Heart left ventricle (tissue), 16 donors: ENCODE results near the gene OR6Q1. TPM values are rescaled to one million over a fixed set of nuclear protein-coding genes. Genes with fewer than 3 reads are reported as not detected.
A peak's percentile ranks its signal among the peaks of the same experiment; 100 is the strongest.
"Not testable (repeated sequence)": the region's sequence is repeated elsewhere in the genome, so short reads cannot be mapped to it uniquely, and the experiment has no call there.

Experiments
- ATAC-seq, 4 donors: fragments of 200-7000 bp; cut with Tn5 transposase; one replicate each; pipeline ENCODE4 v1.9.1; 2020 to 2022; ENCODE audit warnings: moderate library complexity in 4 of 4, mild to moderate bottlenecking in 3 of 4, moderate number of reproducible peaks in 1 of 4
- DNase-seq, 5 donors: peaks; one replicate each; pipeline ENCODE4 v3.0.0-alpha.2; 2020
- H3K27ac ChIP-seq, 12 donors: fragments of 200-600 bp; sonication (generic) in 4 of 12; one replicate each; pipeline versions ENCODE4 v1.5.0 to v1.8.0; 2016 to 2022; ENCODE audit warnings: mild to moderate bottlenecking in 2 of 12
- H3K27me3 ChIP-seq, 9 donors: fragments of 200-600 bp; sonication (generic) in 2 of 9; one replicate each; pipeline versions ENCODE4 v1.5.1 to v1.8.0; 2016 to 2022; ENCODE audit warnings: mild to moderate bottlenecking in 3 of 9
- H3K36me3 ChIP-seq, 9 donors: fragments of 200-600 bp; sonication (generic) in 2 of 9; one replicate each; pipeline versions ENCODE4 v1.5.0 to v1.8.0; 2018 to 2022; ENCODE audit warnings: mild to moderate bottlenecking in 2 of 9
- H3K4me1 ChIP-seq, 12 donors: fragments of 200-600 bp; sonication (generic) in 4 of 12; one replicate each; pipeline versions ENCODE4 v1.5.0 to v1.8.0; 2016 to 2022; ENCODE audit warnings: mild to moderate bottlenecking in 3 of 12
- H3K4me3 ChIP-seq, 12 donors: fragments of 200-600 bp; sonication (generic) in 4 of 12; one replicate each; pipeline versions ENCODE4 v1.5.0 to v1.8.0; 2017 to 2022; ENCODE audit warnings: mild to moderate bottlenecking in 9 of 12, moderate library complexity in 4 of 12
- H3K9me3 ChIP-seq, 12 donors: fragments of 200-600 bp; sonication (generic) in 4 of 12; one replicate each; pipeline versions ENCODE4 v1.5.0 to v1.8.0; 2016 to 2022; ENCODE audit warnings: mild to moderate bottlenecking in 1 of 12
- POLR2A ChIP-seq, 2 donors: fragments of 450-650 bp; IDR thresholded peaks; one replicate each; pipeline ENCODE4 v1.6.1; 2017; ENCODE audit warnings: antibody characterized with exemption in 2 of 2, mild to moderate bottlenecking in 2 of 2, moderate library complexity in 2 of 2
- WGBS, 4 donors: extraction: QIAGEN DNeasy Blood & Tissue Kit in 2 of 4; methylation state at CpG; one replicate each; pipeline versions ENCODE4 v1.1.5 to v1.1.7; 2013 to 2018; 5-methylcytosine and 5-hydroxymethylcytosine counted together
- intact Hi-C, 10 donors: fragments of 100-400 bp; cut with DNase I; formaldehyde crosslinking; loops; one replicate each; pipeline versions ENCODE4 v1.11.1 to v1.14.2; 2022
- long read RNA-seq, 3 donors: library from polyadenylated mRNA; unstranded; transcript quantifications; one replicate each; pipeline ENCODE4 v2.0.0, GENCODE V29; 2020 to 2021
- polyA plus RNA-seq, 2 donors: library from polyadenylated mRNA; stranded (reverse); fragments of 200-250 nt; gene quantifications; one replicate each; pipeline ENCODE4 v1.2.3, GENCODE V29; 2013
- total RNA-seq, 9 donors: library from RNA; depleted of rRNA in 2 of 9; stranded (reverse); fragments of >200 nt in 2 of 9; fragmentation: NEBNext Ultra II Directional in 3 of 9; extraction: Animal tissue kit (Norgen Biotek cat#: 25700) in 3 of 9; gene quantifications; one replicate each; pipeline versions ENCODE4 v1.1.0 to v1.2.4, GENCODE V29; 2016 to 2023
- TF ChIP-seq, protein P1 (sequence below), 12 donors: fragments of 200-600 bp; sonication (generic) in 4 of 12; IDR thresholded peaks; one replicate each; pipeline versions ENCODE4 v1.5.0 to v1.8.0; 2018 to 2022; ENCODE audit warnings: antibody characterized with exemption in 12 of 12, mild to moderate bottlenecking in 5 of 12
- donor health status: ischemic (EF 13 %, LVEDD 7.1; RV severe dilation, severe dysfunction).
- donor health status: healthy with polysubstance abuse.
- donor health status: DM: no; HTN: yes; CAD: no.
- donor health status: DM: no; HTN: no; CAD: no.
- donor health status: ischemic (EF 25% LVEDD 6.9; RV normal size, moderate dysfunction).
- donor health status: ischemic (EF 25% LVEDD 5.7; RV mildly dilated, moderate dysfunction).
- donor health status: healthy.
- donor health status: DM: yes; HTN: yes; CAD: no.
- donor health status: ischemic (EF 35%, LVEDD 5.7; RV mildly dilated, moderate dysfunction).
- donor health status: nonischemic (EF 11% LVEDD 7.7; RV severe dilation, severe dysfunction).
- donor health status: DM: yes; HTN: yes; CAD: no.
- donor health status: PGD.
- donor health status: ischemic (EF 29% LVEDD 5.4; RV normal size, mild dysfunction).
- donor health status: nonischemic (EF 23%, LVEDD 6.1; RV moderate dilation, normal function).

OR6Q1 gene, protein sequence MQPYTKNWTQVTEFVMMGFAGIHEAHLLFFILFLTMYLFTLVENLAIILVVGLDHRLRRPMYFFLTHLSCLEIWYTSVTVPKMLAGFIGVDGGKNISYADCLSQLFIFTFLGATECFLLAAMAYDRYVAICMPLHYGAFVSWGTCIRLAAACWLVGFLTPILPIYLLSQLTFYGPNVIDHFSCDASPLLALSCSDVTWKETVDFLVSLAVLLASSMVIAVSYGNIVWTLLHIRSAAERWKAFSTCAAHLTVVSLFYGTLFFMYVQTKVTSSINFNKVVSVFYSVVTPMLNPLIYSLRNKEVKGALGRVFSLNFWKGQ
- total RNA-seq = not detected
- not detected for polyA plus RNA-seq
- long read RNA-seq, donor 1 = 0 reads
- long read RNA-seq, donor 2 = 0 reads
- long read RNA-seq, donor 3 = 0 reads

DNA sequence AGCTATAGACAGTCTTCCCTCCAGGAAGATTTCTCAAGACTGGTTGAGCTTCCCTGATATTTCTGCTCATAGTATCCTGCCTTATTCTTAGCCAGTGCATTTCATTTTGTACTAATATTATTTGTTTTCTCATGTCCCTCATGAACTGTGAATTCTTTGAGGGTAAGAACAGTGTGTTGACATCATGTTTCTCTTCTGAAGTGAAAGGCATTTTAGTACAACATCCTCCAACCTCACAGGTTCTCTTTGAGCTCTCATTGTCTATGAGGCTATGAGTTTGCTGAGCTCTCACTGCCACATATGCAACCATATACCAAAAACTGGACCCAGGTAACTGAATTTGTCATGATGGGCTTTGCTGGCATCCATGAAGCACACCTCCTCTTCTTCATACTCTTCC lies at the start of gene OR6Q1:
Gene OR6Q1 (plus strand): TSS at position 301 of the 400 bp plus-strand sequence. CDS start 0 bp downstream, at position 301.
- H3K27ac ChIP-seq = peak within 1 kb of the TSS in 1 of 12 donors; percentile 16
- ATAC-seq = no peak
- no peak for DNase-seq
- H3K36me3 ChIP-seq = no peaks in the 10 kb centered on the region
- H3K4me1 ChIP-seq = peaks cover 0 to 15% (median 7%) of the 10 kb centered on the region in 12 donors
- no peaks in the 10 kb centered on the region for H3K27me3 ChIP-seq
- no peak for TF ChIP-seq POLR2A (IDR thresholded peaks at IDR 0.05)
- TF ChIP-seq, protein P1, sequence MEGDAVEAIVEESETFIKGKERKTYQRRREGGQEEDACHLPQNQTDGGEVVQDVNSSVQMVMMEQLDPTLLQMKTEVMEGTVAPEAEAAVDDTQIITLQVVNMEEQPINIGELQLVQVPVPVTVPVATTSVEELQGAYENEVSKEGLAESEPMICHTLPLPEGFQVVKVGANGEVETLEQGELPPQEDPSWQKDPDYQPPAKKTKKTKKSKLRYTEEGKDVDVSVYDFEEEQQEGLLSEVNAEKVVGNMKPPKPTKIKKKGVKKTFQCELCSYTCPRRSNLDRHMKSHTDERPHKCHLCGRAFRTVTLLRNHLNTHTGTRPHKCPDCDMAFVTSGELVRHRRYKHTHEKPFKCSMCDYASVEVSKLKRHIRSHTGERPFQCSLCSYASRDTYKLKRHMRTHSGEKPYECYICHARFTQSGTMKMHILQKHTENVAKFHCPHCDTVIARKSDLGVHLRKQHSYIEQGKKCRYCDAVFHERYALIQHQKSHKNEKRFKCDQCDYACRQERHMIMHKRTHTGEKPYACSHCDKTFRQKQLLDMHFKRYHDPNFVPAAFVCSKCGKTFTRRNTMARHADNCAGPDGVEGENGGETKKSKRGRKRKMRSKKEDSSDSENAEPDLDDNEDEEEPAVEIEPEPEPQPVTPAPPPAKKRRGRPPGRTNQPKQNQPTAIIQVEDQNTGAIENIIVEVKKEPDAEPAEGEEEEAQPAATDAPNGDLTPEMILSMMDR (IDR thresholded peaks at IDR 0.05) = no peak
- H3K9me3 ChIP-seq = peaks cover 0 to 8% (median 0%) of the 10 kb centered on the region in 12 donors
- intact Hi-C loops = loop anchor here in 1 of 10 donors (10.0 kb wide), 1 partner anchor 254 kb away; no protein-coding TSS in a partner anchor
- H3K4me3 ChIP-seq = no peak within 1 kb of the TSS

DNA sequence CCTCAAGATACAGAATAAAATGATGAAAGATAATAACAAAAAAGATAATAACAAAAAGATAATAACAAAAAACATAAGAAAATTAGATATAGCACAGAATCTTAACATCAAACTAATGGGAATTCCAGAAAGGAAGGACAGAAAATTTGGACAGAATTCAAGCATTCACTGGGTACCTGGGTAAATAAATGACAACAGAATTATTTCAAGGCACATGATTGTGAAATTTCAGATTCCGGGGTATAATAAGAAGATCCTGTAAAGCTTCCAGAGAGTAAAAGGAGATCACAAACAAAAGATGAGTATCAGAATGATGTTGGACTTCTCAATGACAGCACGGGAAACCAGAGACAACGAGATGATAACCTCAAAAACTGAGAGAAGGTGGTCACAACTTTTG lies 49.2 kb upstream of the OR6Q1 start:
- no peak for DNase-seq
- Histone ChIP-seq H3K27me3 (no peaks in the 10 kb centered on the region), H3K27ac (no peak overlapping the region)

DNA sequence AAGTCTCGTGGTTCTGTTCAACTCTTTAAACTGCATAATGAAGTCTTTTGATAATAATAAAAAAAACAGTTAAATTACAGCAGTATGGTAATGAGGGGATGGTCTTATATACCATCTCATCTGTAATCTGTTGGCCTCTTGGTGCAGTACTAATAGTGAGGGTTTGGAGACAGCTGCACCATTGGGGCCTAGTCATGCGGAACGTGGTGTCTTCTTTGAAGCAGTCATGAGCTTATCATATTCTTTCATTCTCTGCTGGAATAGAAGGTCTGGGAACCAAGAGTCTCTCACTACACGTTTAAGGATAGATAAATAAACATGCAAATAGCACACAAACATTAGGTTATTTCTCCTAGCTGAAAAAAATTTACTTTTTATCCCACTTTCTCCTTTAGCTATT lies 48.0 kb upstream of the OR6Q1 start:
- Histone ChIP-seq H3K27me3 (no peaks in the 10 kb centered on the region), H3K4me3 (no peak overlapping the region), H3K4me1 (peaks cover 0 to 10% (median 0%) of the 10 kb centered on the region in 12 donors), H3K36me3 (no peaks in the 10 kb centered on the region), H3K27ac (no peak overlapping the region), H3K9me3 (peaks cover 0 to 11% (median 0%) of the 10 kb centered on the region in 12 donors)
- intact Hi-C loops = no loop called here
- ATAC-seq (no peak), DNase-seq (no peak)
- no peak for TF ChIP-seq POLR2A (IDR thresholded peaks at IDR 0.05)
- WGBS, 4 donors = 67 to 70% (median 68%) methylated on average over 4 of the region's 4 CpGs

More for the DNA sequence above, 49.2 kb upstream of the OR6Q1 start:
- Histone ChIP-seq H3K4me3 (no peak overlapping the region), H3K4me1 (peaks cover 0 to 10% (median 0%) of the 10 kb centered on the region in 12 donors), H3K9me3 (no peaks in the 10 kb centered on the region), H3K36me3 (no peaks in the 10 kb centered on the region)
- 60 to 69% (median 66%) methylated on average over 3 of the region's 3 CpGs for WGBS, 4 donors
- TF ChIP-seq, protein P1 (IDR thresholded peaks at IDR 0.05) = no peak
- no peak for TF ChIP-seq POLR2A (IDR thresholded peaks at IDR 0.05)
- ATAC-seq = no peak
- intact Hi-C loops = no loop called here

DNA sequence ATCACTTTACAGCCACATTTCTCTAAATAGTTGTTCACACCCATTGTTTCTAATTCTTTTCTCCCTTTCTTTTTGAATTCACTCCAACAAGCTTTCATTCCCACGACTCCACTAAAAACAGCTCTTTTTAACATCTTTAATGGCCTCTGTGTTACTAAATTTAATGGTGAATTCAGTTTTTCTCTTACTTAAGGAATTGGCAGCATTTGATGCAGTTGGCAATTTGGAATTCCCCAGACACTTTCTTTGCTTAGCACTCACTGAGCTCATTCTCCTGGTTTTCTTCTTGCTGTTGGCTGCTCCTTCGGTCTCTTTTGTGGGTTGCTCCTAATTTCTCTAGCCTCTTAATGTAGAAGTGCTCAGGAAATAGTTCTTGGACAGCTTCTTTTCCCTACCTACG lies 47.6 kb upstream of the OR6Q1 start:
- Histone ChIP-seq H3K4me3 (no peak overlapping the region), H3K9me3 (peaks cover 0 to 13% (median 0%) of the 10 kb centered on the region in 12 donors), H3K27me3 (no peaks in the 10 kb centered on the region), H3K36me3 (no peaks in the 10 kb centered on the region), H3K4me1 (peaks cover 0 to 10% (median 0%) of the 10 kb centered on the region in 12 donors), H3K27ac (peak overlapping the region in 1 of 12 donors; percentile 27)
- no peak for TF ChIP-seq POLR2A (IDR thresholded peaks at IDR 0.05)
- TF ChIP-seq, protein P1 (IDR thresholded peaks at IDR 0.05) = no peak
- ATAC-seq (no peak), DNase-seq (no peak)
- 45 to 55% (median 47%) methylated on average over 3 of the region's 3 CpGs for WGBS, 4 donors
- intact Hi-C loops = no loop called here

DNA sequence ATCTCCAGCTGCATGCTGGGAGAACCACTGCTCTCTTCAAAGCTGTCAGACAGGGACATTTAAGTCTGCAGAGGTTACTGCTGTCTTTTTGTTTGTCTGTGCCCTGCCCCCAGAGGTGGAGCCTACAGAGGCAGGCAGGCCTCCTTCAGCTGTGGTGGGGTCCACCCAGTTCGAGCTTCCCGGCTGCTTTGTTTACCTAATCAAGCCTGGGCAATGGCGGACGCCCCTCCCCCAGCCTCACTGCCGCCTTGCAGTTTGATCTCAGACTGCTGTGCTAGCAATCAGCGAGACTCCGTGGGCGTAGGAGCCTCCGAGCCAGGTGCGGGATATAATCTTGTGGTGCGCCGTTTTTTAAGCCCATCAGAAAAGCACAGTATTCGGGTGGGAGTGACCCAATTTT lies 31.2 kb upstream of the OR6Q1 start:
- intact Hi-C loops, DNase-seq: not testable (repeated sequence)

DNA sequence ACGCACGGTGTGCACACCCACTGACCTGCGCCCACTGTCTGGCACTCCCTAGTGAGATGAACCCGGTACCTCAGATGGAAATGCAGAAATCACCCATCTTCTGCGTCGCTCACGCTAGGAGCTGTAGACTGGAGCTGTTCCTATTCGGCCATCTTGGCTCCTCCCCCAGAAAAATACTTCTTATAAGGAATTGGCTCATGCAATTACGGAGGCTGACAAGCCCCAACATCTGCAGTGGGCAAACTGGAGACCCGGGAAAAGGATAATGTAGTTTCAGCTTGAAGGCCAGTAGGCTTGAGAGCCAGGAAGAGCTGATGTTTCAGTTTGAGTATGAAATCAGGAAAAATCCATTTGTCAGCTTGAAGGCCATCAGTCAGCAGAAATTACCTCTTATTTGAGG lies 30.7 kb upstream of the OR6Q1 start:
- not testable (repeated sequence) for H3K9me3 ChIP-seq, H3K27me3 ChIP-seq, DNase-seq, ATAC-seq, H3K4me3 ChIP-seq, H3K27ac ChIP-seq, H3K36me3 ChIP-seq
- H3K4me1 ChIP-seq = peaks cover 0 to 20% (median 3%) of the 10 kb centered on the region in 12 donors
- 92 to 95% (median 94%) methylated on average over 6 to 10 of the region's 10 CpGs for WGBS, 4 donors
- intact Hi-C loops = loop anchor here in 2 of 10 donors (5.0 kb wide), 1 partner anchor 63 kb away; no protein-coding TSS in a partner anchor

More for the DNA sequence above, 31.2 kb upstream of the OR6Q1 start:
- ATAC-seq, H3K9me3 ChIP-seq, H3K36me3 ChIP-seq, H3K4me3 ChIP-seq, H3K27me3 ChIP-seq, H3K27ac ChIP-seq: not testable (repeated sequence)
- WGBS, 4 donors = 75 to 92% (median 82%) methylated on average over 8 to 13 of the region's 13 CpGs
- peaks cover 0 to 18% (median 3%) of the 10 kb centered on the region in 12 donors for H3K4me1 ChIP-seq
